ENCODE data around the gene GAK.

DNA sequence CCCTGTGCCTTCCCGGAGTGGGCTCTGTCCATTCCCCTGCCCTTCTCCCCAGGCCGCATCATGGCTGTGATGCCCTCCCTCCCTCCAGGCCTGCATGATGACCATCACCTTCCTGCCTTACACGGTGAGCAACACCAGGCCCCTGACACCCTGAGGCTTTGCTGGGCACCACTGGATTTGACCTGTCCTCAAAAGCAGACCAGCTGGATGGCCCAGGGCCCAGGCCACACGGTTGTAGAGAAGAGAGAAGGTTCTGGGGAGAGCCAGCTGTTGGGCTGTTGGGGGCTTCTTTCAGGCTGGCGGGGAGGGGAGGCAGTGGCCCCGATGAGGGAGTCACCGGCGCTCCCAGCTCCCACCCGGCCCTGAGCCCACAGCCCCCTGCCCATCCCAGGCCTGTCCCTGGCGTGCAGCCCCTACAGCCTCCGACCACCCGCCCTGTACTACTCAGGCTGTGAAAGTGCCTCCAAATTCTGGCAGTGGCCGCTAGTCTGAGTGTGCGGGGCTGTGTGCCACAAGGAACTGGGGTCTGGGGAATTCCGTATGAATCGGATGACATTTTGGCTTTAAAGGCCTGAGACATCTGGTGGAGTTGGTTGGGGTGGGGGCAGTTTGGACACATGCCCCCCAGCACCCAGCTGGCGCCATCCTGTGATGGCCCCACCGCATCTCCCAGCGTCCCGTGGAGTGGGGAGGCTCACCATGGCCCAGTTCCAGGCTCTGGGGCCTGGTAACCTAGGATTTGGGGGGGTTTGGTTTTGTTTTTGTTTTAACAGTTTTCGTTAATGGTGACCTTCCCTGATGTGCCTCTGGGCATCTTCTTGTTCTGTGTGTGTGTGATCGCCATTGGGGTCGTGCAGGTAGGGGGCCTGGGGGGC lies 19.7 kb upstream of the GAK start:
- TF ChIP-seq EP300 (IDR thresholded peaks at IDR 0.05) (no peak), POLR2A (IDR thresholded peaks at IDR 0.05; ENCODE audit: low read depth) (no peak), POLR2AphosphoS5 (IDR thresholded peaks at IDR 0.05) (no peak)
- TF ChIP-seq, protein P1, sequence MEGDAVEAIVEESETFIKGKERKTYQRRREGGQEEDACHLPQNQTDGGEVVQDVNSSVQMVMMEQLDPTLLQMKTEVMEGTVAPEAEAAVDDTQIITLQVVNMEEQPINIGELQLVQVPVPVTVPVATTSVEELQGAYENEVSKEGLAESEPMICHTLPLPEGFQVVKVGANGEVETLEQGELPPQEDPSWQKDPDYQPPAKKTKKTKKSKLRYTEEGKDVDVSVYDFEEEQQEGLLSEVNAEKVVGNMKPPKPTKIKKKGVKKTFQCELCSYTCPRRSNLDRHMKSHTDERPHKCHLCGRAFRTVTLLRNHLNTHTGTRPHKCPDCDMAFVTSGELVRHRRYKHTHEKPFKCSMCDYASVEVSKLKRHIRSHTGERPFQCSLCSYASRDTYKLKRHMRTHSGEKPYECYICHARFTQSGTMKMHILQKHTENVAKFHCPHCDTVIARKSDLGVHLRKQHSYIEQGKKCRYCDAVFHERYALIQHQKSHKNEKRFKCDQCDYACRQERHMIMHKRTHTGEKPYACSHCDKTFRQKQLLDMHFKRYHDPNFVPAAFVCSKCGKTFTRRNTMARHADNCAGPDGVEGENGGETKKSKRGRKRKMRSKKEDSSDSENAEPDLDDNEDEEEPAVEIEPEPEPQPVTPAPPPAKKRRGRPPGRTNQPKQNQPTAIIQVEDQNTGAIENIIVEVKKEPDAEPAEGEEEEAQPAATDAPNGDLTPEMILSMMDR (IDR thresholded peaks at IDR 0.05) = no peak

Measured in esophagus muscularis mucosa (tissue), 4 donors.